Measurements from ENCODE around the gene BLM.
"Not testable (repeated sequence)": the region's sequence is repeated elsewhere in the genome, so short reads cannot be mapped to it uniquely, and the experiment has no call there.

The BLM gene

GRCh38 chr15:90836296-90836871 is 119.2 kb downstream of the BLM start:
- no peak for DNase-seq (ENCODE audit: low spot score)
- Mint-ChIP-seq H3K36me3 (ENCODE audit: low read depth) (peaks cover 2% of the 10 kb centered on the region), H3K4me3 (peak overlapping the region; percentile 69), H3K4me1 (ENCODE audit: low read depth) (peaks cover 55% of the 10 kb centered on the region), H3K9me3 (no peaks in the 10 kb centered on the region), H3K27ac (peak overlapping the region; percentile 85), H3K27me3 (ENCODE audit: low read depth) (no peaks in the 10 kb centered on the region)

- Mint-ChIP-seq H3K36me3 (ENCODE audit: low read depth) (peaks cover 2% of the 10 kb centered on the region), H3K4me3 (peak overlapping the region; percentile 69), H3K27ac (peak overlapping the region; percentile 85), H3K4me1 (ENCODE audit: low read depth) (peaks cover 59% of the 10 kb centered on the region), H3K27me3 (ENCODE audit: low read depth) (no peaks in the 10 kb centered on the region), H3K9me3 (no peaks in the 10 kb centered on the region)
- peak; percentile 73 for DNase-seq (ENCODE audit: low spot score)
Measured at GRCh38 chr15:90837094-90837493, 119.9 kb downstream of the BLM start.

GRCh38 chr15:90838139-90838538 is 121.0 kb downstream of the BLM start:
- Mint-ChIP-seq H3K27ac (peak overlapping the region; percentile 85), H3K4me3 (peak overlapping the region; percentile 69), H3K4me1 (ENCODE audit: low read depth) (peaks cover 58% of the 10 kb centered on the region), H3K27me3 (ENCODE audit: low read depth) (no peaks in the 10 kb centered on the region), H3K36me3 (ENCODE audit: low read depth) (peaks cover 3% of the 10 kb centered on the region), H3K9me3 (no peaks in the 10 kb centered on the region)
- DNase-seq (ENCODE audit: low spot score), result peak; percentile 93

GRCh38 chr15:90838544-90838943 is 121.4 kb downstream of the BLM start:
- Mint-ChIP-seq H3K4me1 (ENCODE audit: low read depth) (peaks cover 56% of the 10 kb centered on the region), H3K36me3 (ENCODE audit: low read depth) (peaks cover 3% of the 10 kb centered on the region), H3K4me3 (peak overlapping the region; percentile 69), H3K27ac (peak overlapping the region; percentile 85), H3K9me3 (no peaks in the 10 kb centered on the region), H3K27me3 (ENCODE audit: low read depth) (no peaks in the 10 kb centered on the region)
- DNase-seq (ENCODE audit: low spot score), result no peak

GRCh38 chr15:90839187-90840071 is 122.3 kb downstream of the BLM start:
- no peaks in the 10 kb centered on the region for H3K27me3 Mint-ChIP-seq (ENCODE audit: low read depth)
- peak overlapping the region; percentile 85 for H3K27ac Mint-ChIP-seq
- no peaks in the 10 kb centered on the region for H3K9me3 Mint-ChIP-seq
- H3K4me1 Mint-ChIP-seq (ENCODE audit: low read depth), result peaks cover 57% of the 10 kb centered on the region
- peaks cover 3% of the 10 kb centered on the region for H3K36me3 Mint-ChIP-seq (ENCODE audit: low read depth)
- peak overlapping the region; percentile 69 for H3K4me3 Mint-ChIP-seq
- no peak for DNase-seq (ENCODE audit: low spot score)

- peak overlapping the region; percentile 85 for H3K27ac Mint-ChIP-seq
- H3K4me1 Mint-ChIP-seq (ENCODE audit: low read depth), result peaks cover 55% of the 10 kb centered on the region
- peaks cover 3% of the 10 kb centered on the region for H3K36me3 Mint-ChIP-seq (ENCODE audit: low read depth)
- peak overlapping the region; percentile 69 for H3K4me3 Mint-ChIP-seq
- DNase-seq (ENCODE audit: low spot score), result no peak
- no peaks in the 10 kb centered on the region for H3K9me3 Mint-ChIP-seq
- H3K27me3 Mint-ChIP-seq (ENCODE audit: low read depth), result no peaks in the 10 kb centered on the region
Measured at GRCh38 chr15:90840157-90840855, 123.2 kb downstream of the BLM start.

- H3K27me3 Mint-ChIP-seq (ENCODE audit: low read depth), result no peaks in the 10 kb centered on the region
- H3K9me3 Mint-ChIP-seq, result no peaks in the 10 kb centered on the region
- H3K27ac Mint-ChIP-seq, result no peak overlapping the region
- H3K4me1 Mint-ChIP-seq (ENCODE audit: low read depth), result peaks cover 55% of the 10 kb centered on the region
- peaks cover 3% of the 10 kb centered on the region for H3K36me3 Mint-ChIP-seq (ENCODE audit: low read depth)
- DNase-seq (ENCODE audit: low spot score), result no peak
- peak overlapping the region; percentile 9 for H3K4me3 Mint-ChIP-seq
Measured at GRCh38 chr15:90840954-90841353, 123.8 kb downstream of the BLM start.

GRCh38 chr15:90844696-90845095 is 127.5 kb downstream of the BLM start:
- DNase-seq (ENCODE audit: low spot score), result no peak
- Mint-ChIP-seq H3K27ac (peak overlapping the region; percentile 80), H3K4me1 (ENCODE audit: low read depth) (peaks cover 29% of the 10 kb centered on the region), H3K27me3 (ENCODE audit: low read depth) (no peaks in the 10 kb centered on the region), H3K36me3 (ENCODE audit: low read depth) (peaks cover 10% of the 10 kb centered on the region), H3K4me3 (no peak overlapping the region), H3K9me3 (no peaks in the 10 kb centered on the region)

- Mint-ChIP-seq H3K4me3 (peak overlapping the region; percentile 15), H3K27me3 (ENCODE audit: low read depth) (no peaks in the 10 kb centered on the region), H3K27ac (peak overlapping the region; percentile 80), H3K36me3 (ENCODE audit: low read depth) (peaks cover 11% of the 10 kb centered on the region), H3K4me1 (ENCODE audit: low read depth) (peaks cover 26% of the 10 kb centered on the region), H3K9me3 (no peaks in the 10 kb centered on the region)
- DNase-seq (ENCODE audit: low spot score), result peak; percentile 77
Measured at GRCh38 chr15:90845201-90845949, 128.2 kb downstream of the BLM start.

- not testable (repeated sequence) for H3K9me3 Mint-ChIP-seq
Measured at GRCh38 chr15:90849424-90849823, 132.3 kb downstream of the BLM start.

GRCh38 chr15:90851114-90851513 is 134.0 kb downstream of the BLM start:
- Mint-ChIP-seq H3K27me3 (ENCODE audit: low read depth) (no peaks in the 10 kb centered on the region), H3K9me3 (peaks cover 4% of the 10 kb centered on the region), H3K4me3 (peak overlapping the region; percentile 79), H3K27ac (peak overlapping the region; percentile 90), H3K36me3 (ENCODE audit: low read depth) (peaks cover 30% of the 10 kb centered on the region), H3K4me1 (ENCODE audit: low read depth) (peaks cover 57% of the 10 kb centered on the region)
- DNase-seq (ENCODE audit: low spot score), result peak; percentile 37

More at GRCh38 chr15:90849424-90849823, 132.3 kb downstream of the BLM start:
- H3K4me3 Mint-ChIP-seq; H3K27ac Mint-ChIP-seq; H3K27me3 Mint-ChIP-seq (ENCODE audit: low read depth); DNase-seq (ENCODE audit: low spot score): not testable (repeated sequence)
- peaks cover 52% of the 10 kb centered on the region for H3K4me1 Mint-ChIP-seq (ENCODE audit: low read depth)
- peaks cover 24% of the 10 kb centered on the region for H3K36me3 Mint-ChIP-seq (ENCODE audit: low read depth)

- Mint-ChIP-seq H3K4me1 (ENCODE audit: low read depth) (peaks cover 62% of the 10 kb centered on the region), H3K36me3 (ENCODE audit: low read depth) (peaks cover 26% of the 10 kb centered on the region), H3K9me3 (peaks cover 4% of the 10 kb centered on the region), H3K27ac (peak overlapping the region; percentile 90), H3K4me3 (peak overlapping the region; percentile 79), H3K27me3 (ENCODE audit: low read depth) (no peaks in the 10 kb centered on the region)
- peak; percentile 35 for DNase-seq (ENCODE audit: low spot score)
Measured at GRCh38 chr15:90851940-90852339, 134.8 kb downstream of the BLM start.

GRCh38 chr15:90855139-90855538 is 138.0 kb downstream of the BLM start:
- Mint-ChIP-seq H3K9me3 (peaks cover 4% of the 10 kb centered on the region), H3K27ac (peak overlapping the region; percentile 73), H3K27me3 (ENCODE audit: low read depth) (no peaks in the 10 kb centered on the region), H3K4me3 (peak overlapping the region; percentile 18), H3K4me1 (ENCODE audit: low read depth) (peaks cover 80% of the 10 kb centered on the region), H3K36me3 (ENCODE audit: low read depth) (peaks cover 22% of the 10 kb centered on the region)
- DNase-seq (ENCODE audit: low spot score), result no peak

Data from T-helper 2 cell treated with Interferon-gamma antibody and Interleukin-4, amounts not matched to agents 5 μg/mL and 100 μg/mL, for 36 hours (primary cell).